Calu3 (cell line): Measurements from ENCODE around the gene TRMT10B. TPM values are rescaled to one million over a fixed set of nuclear protein-coding genes. Genes with fewer than 3 reads are reported as not detected.
"Not testable (repeated sequence)": the region's sequence is repeated elsewhere in the genome, so short reads cannot be mapped to it uniquely, and the experiment has no call there.

Experiments
- BruUV-seq: library from RNA; stranded (reverse); fragments of 400-500 nt; replicated peaks from 2 replicates; lab custom pipeline; 2021; lab: Mats Ljungman, UMichigan
- CTCF ChIA-PET: fragments of 300-600 bp; sonication (Branson Sonifier 250); formaldehyde crosslinking; loops from one replicate; lab custom pipeline; 2022; ENCODE audit warnings: antibody characterized with exemption; lab: Charles Lee
- DNase-seq: peaks from one replicate; pipeline ENCODE4 v3.0.0; 2022
- H3K27ac Mint-ChIP-seq: one replicate; pipeline ENCODE4 v1.8.0; 2022; ENCODE audit warnings: mixed read lengths; ENCODE audit not compliant: unreplicated experiment
- H3K27me3 Mint-ChIP-seq: one replicate; pipeline ENCODE4 v1.8.0; 2022; ENCODE audit warnings: mixed read lengths; ENCODE audit not compliant: unreplicated experiment
- H3K36me3 Mint-ChIP-seq: one replicate; pipeline ENCODE4 v1.8.0; 2022; ENCODE audit warnings: mild to moderate bottlenecking, moderate library complexity, mixed read lengths; ENCODE audit not compliant: insufficient read depth, unreplicated experiment
- H3K4me1 Mint-ChIP-seq: one replicate; pipeline ENCODE4 v1.8.0; 2022; ENCODE audit warnings: mild to moderate bottlenecking, low read depth, mixed read lengths; ENCODE audit not compliant: unreplicated experiment
- H3K4me3 Mint-ChIP-seq: one replicate; pipeline ENCODE4 v1.8.0; 2022; ENCODE audit warnings: mild to moderate bottlenecking, low read depth, moderate library complexity, mixed read lengths; ENCODE audit not compliant: unreplicated experiment
- H3K9me3 Mint-ChIP-seq: one replicate; pipeline ENCODE4 v1.8.0; 2022; ENCODE audit warnings: low read depth, mixed read lengths; ENCODE audit not compliant: unreplicated experiment
- intact Hi-C: fragments of 100-400 bp; cut with micrococcal nuclease; formaldehyde crosslinking; loops from one replicate; pipeline ENCODE4 v1.10.0; 2022; ENCODE audit not compliant: unreplicated experiment
- total RNA-seq: library from RNA; stranded (reverse); gene quantifications from 2 replicates; pipeline ENCODE4 v1.2.3, GENCODE V29; 2022
- TF ChIP-seq, protein P1 (sequence below): fragments of 200-600 bp; IDR thresholded peaks from one replicate; pipeline ENCODE4 v1.8.0; 2022; ENCODE audit warnings: antibody characterized with exemption; ENCODE audit not compliant: unreplicated experiment

Gene TRMT10B
- total RNA-seq, 1 experiment from 2014 or later = 4.1 TPM

DNA sequence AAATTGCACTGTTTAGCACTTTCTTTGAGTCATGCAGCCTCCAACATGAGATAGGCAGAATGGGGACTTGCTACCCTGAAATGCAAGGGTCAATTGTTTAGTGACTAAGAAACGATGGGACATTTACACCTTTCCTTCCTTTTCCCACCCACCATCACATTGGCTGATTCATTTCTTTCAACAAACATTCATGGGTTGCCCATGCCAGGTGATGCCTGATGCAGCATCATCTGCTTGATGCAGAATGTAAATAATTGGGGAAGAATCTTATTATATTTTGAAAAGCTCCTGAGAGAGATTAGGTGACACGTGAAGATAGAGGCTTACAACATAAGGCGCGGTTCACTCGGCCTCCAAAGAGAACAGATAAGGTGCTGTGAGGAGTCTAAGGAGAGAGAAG is 4.5 kb upstream of the TRMT10B start:
- TF ChIP-seq, protein P1, sequence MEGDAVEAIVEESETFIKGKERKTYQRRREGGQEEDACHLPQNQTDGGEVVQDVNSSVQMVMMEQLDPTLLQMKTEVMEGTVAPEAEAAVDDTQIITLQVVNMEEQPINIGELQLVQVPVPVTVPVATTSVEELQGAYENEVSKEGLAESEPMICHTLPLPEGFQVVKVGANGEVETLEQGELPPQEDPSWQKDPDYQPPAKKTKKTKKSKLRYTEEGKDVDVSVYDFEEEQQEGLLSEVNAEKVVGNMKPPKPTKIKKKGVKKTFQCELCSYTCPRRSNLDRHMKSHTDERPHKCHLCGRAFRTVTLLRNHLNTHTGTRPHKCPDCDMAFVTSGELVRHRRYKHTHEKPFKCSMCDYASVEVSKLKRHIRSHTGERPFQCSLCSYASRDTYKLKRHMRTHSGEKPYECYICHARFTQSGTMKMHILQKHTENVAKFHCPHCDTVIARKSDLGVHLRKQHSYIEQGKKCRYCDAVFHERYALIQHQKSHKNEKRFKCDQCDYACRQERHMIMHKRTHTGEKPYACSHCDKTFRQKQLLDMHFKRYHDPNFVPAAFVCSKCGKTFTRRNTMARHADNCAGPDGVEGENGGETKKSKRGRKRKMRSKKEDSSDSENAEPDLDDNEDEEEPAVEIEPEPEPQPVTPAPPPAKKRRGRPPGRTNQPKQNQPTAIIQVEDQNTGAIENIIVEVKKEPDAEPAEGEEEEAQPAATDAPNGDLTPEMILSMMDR = no peak
- Mint-ChIP-seq H3K27ac (no peak overlapping the region), H3K9me3 (no peaks in the 10 kb centered on the region), H3K27me3 (no peaks in the 10 kb centered on the region), H3K4me1 (no peaks in the 10 kb centered on the region), H3K36me3 (peaks cover 14% of the 10 kb centered on the region), H3K4me3 (no peak overlapping the region)
- intact Hi-C loops = loop anchor here (10.0 kb wide), 1 partner anchor 516 kb away; no protein-coding TSS in a partner anchor
- no peak for DNase-seq
- no TSS peak for BruUV-seq
- CTCF ChIA-PET = no interaction called here

DNA sequence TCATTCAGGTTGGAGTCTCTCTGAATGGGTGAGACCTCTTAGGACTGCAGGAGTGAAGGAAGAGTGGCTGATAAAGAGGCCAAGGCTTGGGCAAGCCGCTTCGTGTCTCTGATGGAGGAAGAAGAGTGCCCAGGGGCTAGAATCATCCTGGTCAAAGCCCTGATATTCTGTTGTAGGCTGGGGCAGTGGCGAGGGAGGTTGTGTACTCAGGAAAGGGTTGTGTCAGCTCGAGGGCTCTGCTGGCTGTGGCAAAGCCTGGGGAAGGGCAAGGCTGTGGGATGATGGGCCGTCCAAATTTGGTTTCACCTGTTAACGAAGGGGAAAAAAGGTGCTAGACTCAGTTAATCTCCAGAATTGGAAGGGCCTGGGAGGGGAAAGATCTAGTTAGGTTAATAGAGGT is 2.4 kb upstream of the TRMT10B start:
- peaks cover 15% of the 10 kb centered on the region for H3K36me3 Mint-ChIP-seq
- no peak for DNase-seq
- TF ChIP-seq, protein P1 = no peak
- no peaks in the 10 kb centered on the region for H3K27me3 Mint-ChIP-seq
- intact Hi-C loops = no loop called here
- no TSS peak for BruUV-seq
- H3K4me1 Mint-ChIP-seq = no peaks in the 10 kb centered on the region
- CTCF ChIA-PET = no interaction called here
- H3K27ac Mint-ChIP-seq = no peak overlapping the region
- no peak overlapping the region for H3K4me3 Mint-ChIP-seq
- H3K9me3 Mint-ChIP-seq = no peaks in the 10 kb centered on the region

DNA sequence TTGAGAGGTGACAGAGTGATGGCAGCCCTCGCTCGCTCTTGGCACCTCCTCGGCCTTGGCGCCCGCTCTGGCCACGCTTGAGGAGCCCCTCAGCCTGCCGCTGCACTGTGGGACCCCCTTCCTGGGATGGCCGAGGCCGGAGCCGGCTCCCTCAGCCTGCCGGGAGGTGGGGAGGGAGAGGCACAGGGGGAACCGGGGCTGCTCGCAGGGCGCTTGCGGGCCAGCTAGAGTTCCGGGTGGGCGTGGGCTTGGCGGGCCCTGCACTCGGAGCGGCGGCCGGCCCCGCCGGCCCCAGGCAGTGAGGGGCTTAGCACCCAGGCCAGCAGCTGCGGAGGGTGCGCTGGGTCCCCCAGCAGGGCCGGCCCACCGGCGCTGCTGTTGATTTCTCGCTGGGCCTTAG is 1.9 kb upstream of the TRMT10B start:
- CTCF ChIA-PET, intact Hi-C loops, H3K27ac Mint-ChIP-seq, H3K9me3 Mint-ChIP-seq, H3K4me3 Mint-ChIP-seq, DNase-seq, H3K27me3 Mint-ChIP-seq, BruUV-seq, H3K4me1 Mint-ChIP-seq: not testable (repeated sequence)
- peaks cover 15% of the 10 kb centered on the region for H3K36me3 Mint-ChIP-seq

DNA sequence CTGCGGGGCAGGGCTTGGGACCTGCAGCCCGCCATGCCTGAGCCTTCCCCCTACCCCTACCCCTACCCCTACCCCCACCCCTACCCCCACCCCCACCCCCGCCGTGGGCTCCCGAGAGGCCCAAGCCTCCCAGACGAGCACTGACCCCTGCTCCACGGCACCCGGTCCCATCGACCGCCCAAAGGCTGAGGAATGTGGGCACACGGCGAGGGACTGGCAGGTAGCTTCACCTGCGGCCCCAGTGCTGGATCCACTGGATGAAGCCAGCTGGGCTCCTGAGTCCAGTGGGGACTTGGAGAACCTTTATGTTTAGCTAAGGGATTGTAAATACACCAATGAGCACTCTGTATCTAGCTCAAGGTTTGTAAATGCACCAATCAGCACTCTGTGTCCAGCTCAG is 1.5 kb upstream of the TRMT10B start:
- BruUV-seq, H3K4me1 Mint-ChIP-seq, H3K27ac Mint-ChIP-seq, CTCF ChIA-PET, DNase-seq, intact Hi-C loops, H3K4me3 Mint-ChIP-seq, H3K27me3 Mint-ChIP-seq, H3K9me3 Mint-ChIP-seq: not testable (repeated sequence)
- H3K36me3 Mint-ChIP-seq = peaks cover 15% of the 10 kb centered on the region

DNA sequence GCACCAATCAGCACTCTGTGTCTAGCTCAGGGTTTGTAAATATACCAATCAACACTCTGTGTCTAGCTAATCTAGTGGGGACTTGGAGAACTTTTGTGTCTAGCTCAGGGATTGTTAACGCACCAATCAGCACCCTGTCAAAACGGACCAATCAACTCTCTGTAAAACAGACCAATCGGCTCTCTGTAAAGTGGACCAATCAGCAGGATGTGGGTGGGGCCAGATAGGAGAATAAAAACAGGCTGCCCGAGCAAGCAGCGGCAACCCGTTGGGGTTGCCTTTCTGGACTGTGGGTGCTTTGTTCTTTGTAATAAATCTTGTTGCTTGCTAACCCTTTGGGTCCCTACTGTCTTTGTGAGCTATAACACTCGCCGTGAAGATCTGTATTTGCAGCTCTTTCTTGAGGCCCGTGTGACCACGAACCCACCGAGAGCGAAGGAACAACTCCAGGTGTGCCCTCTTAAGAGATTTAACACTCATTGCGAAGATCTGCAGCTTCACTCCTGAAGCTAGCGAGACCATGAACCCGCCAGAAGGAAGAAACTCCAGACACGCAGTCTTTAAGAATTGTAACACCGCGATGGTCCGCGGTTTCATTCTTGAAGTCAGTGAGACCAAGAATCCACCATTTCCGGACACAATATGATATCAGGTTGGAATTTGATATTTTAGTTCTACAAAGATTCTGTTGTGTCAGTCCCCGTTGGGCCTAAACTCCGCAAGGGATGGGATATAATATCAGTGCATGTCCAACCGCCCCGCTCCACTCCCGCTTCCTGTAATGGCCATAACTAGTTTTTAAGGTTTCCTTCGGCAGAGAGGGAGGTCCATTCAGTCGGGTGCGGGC is 740 bp upstream of the TRMT10B start:
- CTCF ChIA-PET = interaction anchor here (0.7 kb wide), 1 partner anchor 186 kb away, joined by 3 read pairs; no protein-coding TSS in a partner anchor
- no peak for DNase-seq
- no peaks in the 10 kb centered on the region for H3K4me1 Mint-ChIP-seq
- no peaks in the 10 kb centered on the region for H3K9me3 Mint-ChIP-seq
- intact Hi-C loops = no loop called here
- BruUV-seq = no TSS peak
- H3K4me3 Mint-ChIP-seq = peak overlapping the region; percentile 75
- no peaks in the 10 kb centered on the region for H3K27me3 Mint-ChIP-seq
- TF ChIP-seq, protein P1 = no peak
- H3K36me3 Mint-ChIP-seq = peaks cover 15% of the 10 kb centered on the region
- no peak overlapping the region for H3K27ac Mint-ChIP-seq
